Stomach (tissue), 9 donors: ENCODE measurements around the gene TTC8. TPM values are rescaled to one million over a fixed set of nuclear protein-coding genes. Genes with fewer than 3 reads are reported as not detected.

Experiments
- DNase-seq, 2 donors: peaks; one replicate each; pipeline versions ENCODE4 v3.0.0 to v3.0.0-alpha.2; 2013 to 2019
- H3K27ac ChIP-seq, 5 donors: fragments of 200-600 bp in 4 of 5; sonication (generic) in 4 of 5; one replicate each; pipeline ENCODE4 v1.5.1; 2013 to 2019; ENCODE audit warnings: mild to moderate bottlenecking in 1 of 5, moderate library complexity in 1 of 5
- H3K27me3 ChIP-seq, 3 donors: fragments of 200-600 bp; sonication (generic); one replicate each; pipeline ENCODE4 v1.5.1; 2017 to 2019; ENCODE audit warnings: mixed run types in 1 of 3
- H3K36me3 ChIP-seq, 4 donors: fragments of 200-600 bp; sonication (generic); 1 replicate in 3 of 4; 2 replicates in 1 of 4; pipeline ENCODE4 v1.5.1; 2016 to 2019
- H3K4me1 ChIP-seq, 4 donors: fragments of 200-600 bp; sonication (generic); one replicate each; pipeline ENCODE4 v1.5.1; 2016 to 2019
- H3K4me3 ChIP-seq, 4 donors: fragments of 200-600 bp; sonication (generic) in 3 of 4; one replicate each; pipeline ENCODE4 v1.5.1; 2016 to 2019; ENCODE audit warnings: mild to moderate bottlenecking in 1 of 4
- H3K9me3 ChIP-seq, 4 donors: fragments of 200-600 bp; sonication (generic); one replicate each; pipeline ENCODE4 v1.5.1; 2016 to 2019
- EP300 ChIP-seq: sonication (generic); formaldehyde crosslinking; IDR thresholded peaks from one replicate; pipeline ENCODE4 v1.6.1; 2017; ENCODE audit warnings: antibody characterized with exemption
- POLR2A ChIP-seq, 4 donors: fragments of 450-650 bp; IDR thresholded peaks; one replicate each; pipeline ENCODE4 v1.6.1; 2016; ENCODE audit warnings: antibody characterized with exemption in 4 of 4, control low read depth in 2 of 4, mild to moderate bottlenecking in 1 of 4, moderate library complexity in 1 of 4
- POLR2AphosphoS5 ChIP-seq, 3 donors: sonication (generic); formaldehyde crosslinking; IDR thresholded peaks; one replicate each; pipeline ENCODE4 v1.6.1; 2016; ENCODE audit warnings: antibody characterized with exemption in 3 of 3
- WGBS, 5 donors: extraction: QIAGEN DNeasy Blood & Tissue Kit in 3 of 5; methylation state at CpG; one replicate each; pipeline versions ENCODE4 v1.1.5 to v1.1.7; 2013 to 2018; 5-methylcytosine and 5-hydroxymethylcytosine counted together
- intact Hi-C: fragments of 100-400 bp; cut with DNase I; formaldehyde crosslinking; loops from one replicate; pipeline ENCODE4 v1.15.1; 2023; ENCODE audit warnings: low total_unique reads
- polyA plus RNA-seq, 3 donors: library from polyadenylated mRNA; stranded (reverse); fragments of 200-250 nt; gene quantifications; one replicate each; pipeline ENCODE4 v1.2.3, GENCODE V29; 2013
- total RNA-seq, 5 donors: library from RNA; depleted of rRNA; stranded (reverse); fragments of >200 nt; gene quantifications; one replicate each; pipeline versions ENCODE4 v1.1.0 to v1.2.3, GENCODE V29; 2014 to 2016
- TF ChIP-seq, protein P1 (sequence below), 7 experiments: fragments of 450-650 bp in 4 of 7; fragments of 200-600 bp in 3 of 7; sonication (generic) in 3 of 7; IDR thresholded peaks; one replicate each; pipeline ENCODE4 v1.5.1; 2016 to 2019; ENCODE audit warnings: antibody characterized with exemption in 7 of 7, control low read depth in 2 of 7, mild to moderate bottlenecking in 1 of 7
- donor health status: healthy with polysubstance abuse.
- donor health status: Bipolar disorder and iron deficiency.
- donor health status: healthy.

Gene TTC8
- total and polyA plus RNA-seq, 8 donors: 2.7 to 53.1 (median 8.7) TPM; not detected in 1

- H3K27ac ChIP-seq: peak overlapping the region; percentile 76 to 90 (median 80)
- peaks cover 15 to 26% (median 20%) of the 10 kb centered on the region in 4 donors for H3K4me1 ChIP-seq
- DNase-seq: peak; percentile 28 to 39
- no peaks in the 10 kb centered on the region for H3K36me3 ChIP-seq
- intact Hi-C loops: no loop called here
- peaks cover 0 to 10% (median 0%) of the 10 kb centered on the region in 3 donors for H3K27me3 ChIP-seq
- WGBS, 5 donors: 2% methylated on average over 38 to 52 of the region's 52 CpGs
- peak overlapping the region; percentile 66 to 89 (median 72) for H3K4me3 ChIP-seq
- no peaks in the 10 kb centered on the region for H3K9me3 ChIP-seq
- TF ChIP-seq EP300 (no peak), POLR2AphosphoS5 (IDR thresholded peaks at IDR 0.05) (no peak), POLR2A (IDR thresholded peaks at IDR 0.05) (no peak)
- TF ChIP-seq, protein P1, sequence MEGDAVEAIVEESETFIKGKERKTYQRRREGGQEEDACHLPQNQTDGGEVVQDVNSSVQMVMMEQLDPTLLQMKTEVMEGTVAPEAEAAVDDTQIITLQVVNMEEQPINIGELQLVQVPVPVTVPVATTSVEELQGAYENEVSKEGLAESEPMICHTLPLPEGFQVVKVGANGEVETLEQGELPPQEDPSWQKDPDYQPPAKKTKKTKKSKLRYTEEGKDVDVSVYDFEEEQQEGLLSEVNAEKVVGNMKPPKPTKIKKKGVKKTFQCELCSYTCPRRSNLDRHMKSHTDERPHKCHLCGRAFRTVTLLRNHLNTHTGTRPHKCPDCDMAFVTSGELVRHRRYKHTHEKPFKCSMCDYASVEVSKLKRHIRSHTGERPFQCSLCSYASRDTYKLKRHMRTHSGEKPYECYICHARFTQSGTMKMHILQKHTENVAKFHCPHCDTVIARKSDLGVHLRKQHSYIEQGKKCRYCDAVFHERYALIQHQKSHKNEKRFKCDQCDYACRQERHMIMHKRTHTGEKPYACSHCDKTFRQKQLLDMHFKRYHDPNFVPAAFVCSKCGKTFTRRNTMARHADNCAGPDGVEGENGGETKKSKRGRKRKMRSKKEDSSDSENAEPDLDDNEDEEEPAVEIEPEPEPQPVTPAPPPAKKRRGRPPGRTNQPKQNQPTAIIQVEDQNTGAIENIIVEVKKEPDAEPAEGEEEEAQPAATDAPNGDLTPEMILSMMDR (IDR thresholded peaks at IDR 0.05): no peak
These were observed 32.6 kb upstream of the TTC8 start for GRCh38 chr14:88791629-88792472.

DNA sequence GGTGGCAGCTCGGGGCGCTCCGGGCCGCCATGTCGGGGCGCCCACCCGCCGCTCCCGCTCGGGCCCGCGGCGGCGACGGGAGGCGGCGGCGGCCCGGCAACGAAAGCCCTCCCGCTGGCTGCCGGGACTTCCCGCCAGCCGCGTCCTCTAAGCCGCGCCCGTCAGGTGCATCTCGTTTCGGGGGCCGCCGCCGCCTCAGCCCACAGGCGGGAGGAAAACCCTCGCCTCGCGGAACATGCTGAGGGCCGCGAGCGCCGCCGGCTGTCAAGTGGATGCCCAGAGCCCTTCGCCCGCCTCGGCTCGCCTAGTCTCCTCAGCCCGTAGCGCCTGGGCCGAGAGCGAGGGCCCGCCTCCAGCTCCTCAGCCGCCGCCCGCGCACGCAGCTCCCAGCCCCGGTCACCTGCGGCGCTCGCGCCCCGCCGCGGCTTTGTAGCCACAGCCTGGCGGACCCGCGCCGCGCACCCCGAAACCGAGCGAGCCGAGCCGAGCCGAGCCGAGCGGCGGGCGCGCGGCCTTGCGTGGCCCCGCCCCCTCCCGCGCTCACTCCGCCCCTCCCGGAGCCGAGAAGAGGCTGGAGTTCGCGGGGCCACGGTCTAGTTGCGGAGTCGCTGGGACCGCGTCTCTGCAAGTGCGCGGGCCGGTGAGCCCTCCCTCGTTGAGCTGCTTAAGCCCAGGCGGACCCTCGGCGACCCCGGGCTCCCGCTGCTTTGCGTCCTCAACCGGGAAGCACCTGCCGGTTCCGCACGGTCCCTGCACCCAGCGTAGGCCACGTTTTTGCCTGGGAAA, 31.8 kb upstream of the TTC8 start, which contains the start of gene EML5:
EML5 (minus strand) TSS at position 481 of the 786 bp plus-strand sequence; CDS start at position 31, 450 bp downstream.
- H3K4me3 ChIP-seq: peak within 1 kb of the TSS; percentile 66 to 89 (median 72)
- DNase-seq: peak; percentile 92 to 95
- H3K27ac ChIP-seq: peak within 1 kb of the TSS; percentile 76 to 90 (median 80)
- intact Hi-C loops: no loop called here
- WGBS, 5 donors: 0 to 2% (median 1%) methylated on average over 36 to 111 of the region's 111 CpGs
- peaks cover 0 to 10% (median 0%) of the 10 kb centered on the region in 3 donors for H3K27me3 ChIP-seq
- H3K4me1 ChIP-seq: peaks cover 15 to 26% (median 20%) of the 10 kb centered on the region in 4 donors
- H3K36me3 ChIP-seq: no peaks in the 10 kb centered on the region
- TF ChIP-seq POLR2AphosphoS5 (IDR thresholded peaks at IDR 0.05): peak in 2 of 3 donors; percentile 9 to 45
- TF ChIP-seq POLR2A (IDR thresholded peaks at IDR 0.05): no peak
- TF ChIP-seq, protein P1 (IDR thresholded peaks at IDR 0.05): peak in 5 of 7 experiments; percentile 8 to 43 (median 34)
- no peak for TF ChIP-seq EP300
- H3K9me3 ChIP-seq: no peaks in the 10 kb centered on the region

GRCh38 chr14:88793259-88793625, 31.2 kb upstream of the TTC8 start:
- Histone ChIP-seq H3K9me3 (no peaks in the 10 kb centered on the region), H3K27me3 (peaks cover 0 to 10% (median 0%) of the 10 kb centered on the region in 3 donors), H3K27ac (peak overlapping the region; percentile 76 to 90 (median 80)), H3K4me1 (peaks cover 15 to 26% (median 20%) of the 10 kb centered on the region in 4 donors), H3K36me3 (no peaks in the 10 kb centered on the region), H3K4me3 (peak overlapping the region; percentile 66 to 89 (median 72))
- no peak for DNase-seq
- intact Hi-C loops: no loop called here
- TF ChIP-seq POLR2AphosphoS5 (IDR thresholded peaks at IDR 0.05): no peak
- TF ChIP-seq, protein P1 (IDR thresholded peaks at IDR 0.05): peak in 1 of 7 experiments; percentile 2
- WGBS, 5 donors: 53 to 58% (median 57%) methylated on average over 13 of the region's 13 CpGs

DNA sequence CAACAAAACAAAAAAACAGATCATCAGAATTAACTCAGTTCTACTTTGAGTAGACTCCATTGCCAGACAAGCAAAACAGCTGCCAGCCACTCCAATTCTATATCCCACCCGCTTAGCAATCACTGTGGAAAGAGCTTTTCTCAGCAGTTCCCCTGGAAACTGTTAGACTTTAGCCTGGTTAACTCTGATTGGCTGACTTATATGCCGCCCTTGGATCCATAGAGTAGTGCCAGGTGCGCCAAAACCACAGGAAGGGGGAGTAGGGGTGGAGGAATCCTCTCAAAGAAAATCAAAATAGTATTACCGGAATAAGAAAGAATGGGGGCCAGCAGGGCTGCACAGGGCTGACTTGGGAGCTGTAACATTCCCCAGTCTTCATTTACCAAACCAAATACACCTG, 26.3 kb upstream of the TTC8 start:
- H3K9me3 ChIP-seq: no peaks in the 10 kb centered on the region
- H3K36me3 ChIP-seq: no peaks in the 10 kb centered on the region
- no peaks in the 10 kb centered on the region for H3K27me3 ChIP-seq
- no peak overlapping the region for H3K27ac ChIP-seq
- 44 to 55% (median 46%) methylated on average over 4 of the region's 4 CpGs for WGBS, 5 donors
- DNase-seq: peak in 1 of 2 donors; percentile 14
- no peak overlapping the region for H3K4me3 ChIP-seq
- H3K4me1 ChIP-seq: peaks cover 4 to 5% (median 4%) of the 10 kb centered on the region in 4 donors
- TF ChIP-seq, protein P1 (IDR thresholded peaks at IDR 0.05): no peak
- TF ChIP-seq POLR2A (IDR thresholded peaks at IDR 0.05) (no peak), EP300 (no peak), POLR2AphosphoS5 (IDR thresholded peaks at IDR 0.05) (no peak)
- intact Hi-C loops: no loop called here
